Loucy (cell line): ENCODE results near the gene MTLN.

Source experiments
- CTCF ChIP-seq: fragments of 200-600 bp; sonication (generic); conservative IDR thresholded peaks from 2 replicates; pipeline ENCODE4 v1.5.1; 2014; ENCODE audit warnings: mild to moderate bottlenecking, antibody characterized with exemption, low read length
- EZH2phosphoT487 ChIP-seq: fragments of 200-600 bp; IDR thresholded peaks from 2 replicates; pipeline ENCODE4 v1.6.1; 2018; ENCODE audit warnings: antibody characterized with exemption, mild to moderate bottlenecking, moderate library complexity, borderline replicate concordance

GRCh38 chr2:110219496-110220189 lies 7.3 kb upstream of the MTLN start:
- no peak for TF ChIP-seq CTCF
- TF ChIP-seq EZH2phosphoT487, result no peak
